Type B pancreatic cell (in vitro differentiated cells): ENCODE data around the gene ZBTB21. TPM values are rescaled to one million over a fixed set of nuclear protein-coding genes. Genes with fewer than 3 reads are reported as not detected.

Experiments
- DNase-seq: peaks from one replicate; pipeline ENCODE4 v3.0.0; 2021; ENCODE audit warnings: mixed read lengths; ENCODE audit not compliant: unreplicated experiment; ENCODE audit errors: extremely low spot score
- H3K27ac Mint-ChIP-seq: 2 replicates; pipeline ENCODE4 v1.8.0; 2021; ENCODE audit warnings: mild to moderate bottlenecking, mixed read lengths
- H3K27me3 Mint-ChIP-seq: 2 replicates; pipeline ENCODE4 v1.8.0; 2021; ENCODE audit warnings: mixed read lengths
- H3K36me3 Mint-ChIP-seq: 2 replicates; pipeline ENCODE4 v1.8.0; 2021; ENCODE audit warnings: mixed read lengths
- H3K4me1 Mint-ChIP-seq: one replicate; pipeline ENCODE4 v1.8.0; 2021; ENCODE audit warnings: mixed read lengths; ENCODE audit not compliant: unreplicated experiment
- H3K4me3 Mint-ChIP-seq: 2 replicates; pipeline ENCODE4 v1.8.0; 2021; ENCODE audit warnings: mild to moderate bottlenecking, mixed read lengths
- H3K9me3 Mint-ChIP-seq: 2 replicates; pipeline ENCODE4 v1.8.0; 2021; ENCODE audit warnings: mixed read lengths
- total RNA-seq: library from RNA; stranded (reverse); gene quantifications from 2 replicates; pipeline ENCODE4 v1.2.1, GENCODE V29; 2021; ENCODE audit warnings: low replicate concordance
- TF ChIP-seq, protein P1 (sequence below): fragments of 200-600 bp; sonication (generic); conservative IDR thresholded peaks from 2 replicates; pipeline ENCODE4 v1.5.0; 2021; ENCODE audit warnings: antibody characterized with exemption, mild to moderate bottlenecking

ZBTB21 gene
- total RNA-seq, 1 donor from 2014 or later: 19.9 TPM

DNA sequence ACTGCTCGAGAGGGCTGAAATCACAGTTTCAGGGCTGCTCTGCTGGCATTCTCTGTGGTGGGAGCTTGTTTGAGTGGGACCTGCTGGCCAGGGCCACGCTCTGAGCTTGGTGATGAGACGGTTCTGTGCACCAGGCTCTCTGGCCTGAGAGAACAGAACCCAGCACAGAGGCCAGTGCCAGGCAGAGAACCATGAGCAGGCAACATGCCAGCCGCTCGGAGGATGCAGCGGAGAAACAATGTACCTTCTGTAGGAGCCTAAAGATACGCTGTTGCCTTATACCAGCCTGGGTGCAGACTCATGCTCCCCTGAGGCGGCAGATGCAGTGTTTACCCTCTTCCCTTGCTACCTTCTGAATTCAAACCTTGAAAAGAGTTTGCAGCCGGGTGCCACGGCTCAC, 66.3 kb downstream of the ZBTB21 start:
- Mint-ChIP-seq H3K27me3 (no peaks in the 10 kb centered on the region), H3K36me3 (peaks cover 8% of the 10 kb centered on the region), H3K4me3 (no peak overlapping the region), H3K9me3 (no peaks in the 10 kb centered on the region), H3K4me1 (no peaks in the 10 kb centered on the region), H3K27ac (no peak overlapping the region)
- TF ChIP-seq, protein P1, sequence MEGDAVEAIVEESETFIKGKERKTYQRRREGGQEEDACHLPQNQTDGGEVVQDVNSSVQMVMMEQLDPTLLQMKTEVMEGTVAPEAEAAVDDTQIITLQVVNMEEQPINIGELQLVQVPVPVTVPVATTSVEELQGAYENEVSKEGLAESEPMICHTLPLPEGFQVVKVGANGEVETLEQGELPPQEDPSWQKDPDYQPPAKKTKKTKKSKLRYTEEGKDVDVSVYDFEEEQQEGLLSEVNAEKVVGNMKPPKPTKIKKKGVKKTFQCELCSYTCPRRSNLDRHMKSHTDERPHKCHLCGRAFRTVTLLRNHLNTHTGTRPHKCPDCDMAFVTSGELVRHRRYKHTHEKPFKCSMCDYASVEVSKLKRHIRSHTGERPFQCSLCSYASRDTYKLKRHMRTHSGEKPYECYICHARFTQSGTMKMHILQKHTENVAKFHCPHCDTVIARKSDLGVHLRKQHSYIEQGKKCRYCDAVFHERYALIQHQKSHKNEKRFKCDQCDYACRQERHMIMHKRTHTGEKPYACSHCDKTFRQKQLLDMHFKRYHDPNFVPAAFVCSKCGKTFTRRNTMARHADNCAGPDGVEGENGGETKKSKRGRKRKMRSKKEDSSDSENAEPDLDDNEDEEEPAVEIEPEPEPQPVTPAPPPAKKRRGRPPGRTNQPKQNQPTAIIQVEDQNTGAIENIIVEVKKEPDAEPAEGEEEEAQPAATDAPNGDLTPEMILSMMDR: no peak
- no peak for DNase-seq

DNA sequence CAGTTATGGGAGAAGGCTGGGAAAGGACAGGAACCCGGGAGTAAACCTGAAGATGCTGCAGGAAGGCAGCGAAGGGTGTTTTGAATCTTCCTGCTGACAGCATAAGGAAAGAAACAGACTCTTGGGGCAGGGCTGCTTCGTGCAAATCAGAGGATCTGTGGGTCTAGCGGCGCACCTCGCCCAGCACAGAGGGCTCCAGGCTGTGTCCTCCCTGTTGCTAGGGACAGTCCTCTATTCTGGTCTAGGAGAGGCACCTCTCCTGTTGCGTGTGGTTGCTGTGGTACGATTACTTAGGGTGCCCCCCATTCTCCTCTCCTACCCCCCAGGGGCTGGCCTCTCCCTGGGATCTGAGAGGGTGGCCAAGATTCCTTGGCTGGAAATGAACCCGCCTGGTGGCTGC, 67.7 kb downstream of the ZBTB21 start:
- Mint-ChIP-seq H3K4me3 (no peak overlapping the region), H3K36me3 (peaks cover 8% of the 10 kb centered on the region), H3K4me1 (no peaks in the 10 kb centered on the region), H3K27ac (no peak overlapping the region), H3K9me3 (no peaks in the 10 kb centered on the region), H3K27me3 (no peaks in the 10 kb centered on the region)
- TF ChIP-seq, protein P1: no peak
- DNase-seq: no peak

DNA sequence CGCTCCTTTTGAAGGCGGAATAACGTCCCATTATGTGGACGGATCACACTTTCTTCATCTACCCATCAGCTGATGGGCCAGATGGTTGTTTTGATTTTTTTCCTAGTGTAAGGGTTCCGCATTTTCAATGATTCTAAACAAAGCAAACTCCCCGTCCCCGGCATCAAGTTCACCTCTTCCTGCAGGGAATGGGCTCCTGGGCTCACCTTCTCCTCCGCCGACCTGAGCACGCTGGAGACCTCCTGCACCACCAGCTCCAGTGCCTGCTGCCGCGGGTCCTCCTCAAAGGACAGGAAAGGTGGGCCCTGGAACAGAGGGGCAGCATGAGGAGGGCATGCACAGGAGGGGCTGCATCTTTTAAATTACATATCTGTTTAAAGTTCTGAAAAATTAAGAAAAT, 68.2 kb downstream of the ZBTB21 start:
- no peaks in the 10 kb centered on the region for H3K4me1 Mint-ChIP-seq
- H3K36me3 Mint-ChIP-seq: peaks cover 8% of the 10 kb centered on the region
- no peak for DNase-seq
- no peaks in the 10 kb centered on the region for H3K9me3 Mint-ChIP-seq
- H3K27me3 Mint-ChIP-seq: no peaks in the 10 kb centered on the region
- H3K4me3 Mint-ChIP-seq: no peak overlapping the region
- no peak overlapping the region for H3K27ac Mint-ChIP-seq
- TF ChIP-seq, protein P1: no peak

- DNase-seq: no peak
- no peaks in the 10 kb centered on the region for H3K27me3 Mint-ChIP-seq
- no peaks in the 10 kb centered on the region for H3K4me1 Mint-ChIP-seq
- H3K36me3 Mint-ChIP-seq: peaks cover 8% of the 10 kb centered on the region
- no peak overlapping the region for H3K27ac Mint-ChIP-seq
- no peaks in the 10 kb centered on the region for H3K9me3 Mint-ChIP-seq
- no peak overlapping the region for H3K4me3 Mint-ChIP-seq
- TF ChIP-seq, protein P1: no peak
Observed at GRCh38 chr21:41940431-41940830, 69.7 kb downstream of the ZBTB21 start.

GRCh38 chr21:41939391-41939790, 70.8 kb downstream of the ZBTB21 start:
- no peaks in the 10 kb centered on the region for H3K27me3 Mint-ChIP-seq
- no peaks in the 10 kb centered on the region for H3K9me3 Mint-ChIP-seq
- H3K36me3 Mint-ChIP-seq: peaks cover 4% of the 10 kb centered on the region
- no peak overlapping the region for H3K27ac Mint-ChIP-seq
- TF ChIP-seq, protein P1: no peak
- no peak for DNase-seq
- no peak overlapping the region for H3K4me3 Mint-ChIP-seq
- H3K4me1 Mint-ChIP-seq: peaks cover 1% of the 10 kb centered on the region

Other genes with a start within 250 kb of the ZBTB21 start
- gene RIPK4, start 243.3 kb downstream of the ZBTB21 start, total RNA-seq: 13.7 and 30.3 TPM in 2 replicates
- 8.5 and 8.8 TPM in 2 replicates for gene PRDM15, start 131.0 kb downstream of the ZBTB21 start, total RNA-seq
- gene C2CD2, start 56.3 kb downstream of the ZBTB21 start, total RNA-seq: 20.5 and 32.3 TPM in 2 replicates
- 0.36 and 1.0 TPM in 2 replicates for gene UMODL1, start 61.0 kb upstream of the ZBTB21 start, total RNA-seq
- gene ABCG1, start 208.8 kb upstream of the ZBTB21 start, total RNA-seq: 6.2 and 8.4 TPM in 2 replicates